ENCODE results near the gene TRIOBP. TPM values are rescaled to one million over a fixed set of nuclear protein-coding genes. Genes with fewer than 3 reads are reported as not detected.

TRIOBP gene
- polyA plus RNA-seq, 2 donors = 57.8 to 63.8 TPM

Other genes starting within 250 kb of the TRIOBP start
- gene MFNG, start 210.7 kb upstream of the TRIOBP start, polyA plus RNA-seq = 1 to 10 TPM; 2.6 to 3.1 TPM
- gene CARD10, start 177.6 kb upstream of the TRIOBP start, polyA plus RNA-seq = 10 to 100 TPM; 13.0 to 13.1 TPM
- 10 to 100 TPM; 50.1 to 64.3 TPM for gene CDC42EP1, start 136.6 kb upstream of the TRIOBP start, polyA plus RNA-seq
- 1 to 10 TPM in 1 of 2 donors, under 1 TPM in 1; 0.20 to 1.3 TPM for gene LGALS2, start 117.0 kb upstream of the TRIOBP start, polyA plus RNA-seq
- 10 to 100 TPM; 34.2 to 55.6 TPM for gene GGA1, start 88.2 kb upstream of the TRIOBP start, polyA plus RNA-seq
- 10 to 100 TPM; 39.8 to 42.0 TPM for gene SH3BP1, start 57.4 kb upstream of the TRIOBP start, polyA plus RNA-seq
- gene PDXP, start 38.3 kb upstream of the TRIOBP start, polyA plus RNA-seq = 1 to 10 TPM; 1.4 to 2.2 TPM
- gene LGALS1, start 21.4 kb upstream of the TRIOBP start, polyA plus RNA-seq = 100 to 1,000 TPM; 160 to 194 TPM
- gene NOL12, start 10.7 kb upstream of the TRIOBP start, polyA plus RNA-seq = 10 to 100 TPM; 35.2 to 43.3 TPM
- gene GCAT, start 110.9 kb downstream of the TRIOBP start, polyA plus RNA-seq = 10 to 100 TPM; 20.1 to 31.8 TPM
- under 1 TPM in 1 of 2 donors, not detected in 1; 0.02 TPM for gene GALR3, start 126.3 kb downstream of the TRIOBP start, polyA plus RNA-seq
- 10 to 100 TPM; 15.2 to 18.7 TPM for gene ANKRD54, start 147.3 kb downstream of the TRIOBP start, polyA plus RNA-seq
- 100 to 1,000 TPM; 113 to 265 TPM for gene EIF3L, start 152.4 kb downstream of the TRIOBP start, polyA plus RNA-seq
- gene MICALL1, start 209.2 kb downstream of the TRIOBP start, polyA plus RNA-seq = 10 to 100 TPM; 41.7 to 44.1 TPM

Measured in esophagus (tissue), 2 donors.